Ovary (tissue), 9 donors: Measurements from ENCODE around the gene MAP7D3. TPM values are rescaled to one million over a fixed set of nuclear protein-coding genes. Genes with fewer than 3 reads are reported as not detected.
A peak's percentile ranks its signal among the peaks of the same experiment; 100 is the strongest.

Experiments
- DNase-seq, 5 donors: peaks; one replicate each; pipeline ENCODE4 v3.0.0-alpha.2; 2019 to 2020
- H3K27ac ChIP-seq, 2 donors: fragments of 200-600 bp; one replicate each; pipeline versions ENCODE4 v1.5.1 to v1.8.0; 2019 to 2022
- H3K27me3 ChIP-seq: fragments of 200-600 bp; one replicate; pipeline ENCODE4 v1.8.0; 2022
- H3K36me3 ChIP-seq: fragments of 200-600 bp; sonication (generic); one replicate; pipeline ENCODE4 v1.5.1; 2019
- H3K4me1 ChIP-seq: one replicate; pipeline ENCODE4 v1.8.1; 2013; ENCODE audit warnings: mild to moderate bottlenecking, moderate library complexity; ENCODE audit not compliant: insufficient read depth
- H3K4me3 ChIP-seq: fragments of 200-600 bp; sonication (generic); one replicate; pipeline ENCODE4 v1.5.1; 2017
- H3K9me3 ChIP-seq, 2 donors: fragments of 200-600 bp in 1 of 2; sonication (generic) in 1 of 2; one replicate each; pipeline versions ENCODE4 v1.5.1 to v1.8.1; 2013 to 2019; ENCODE audit warnings: mild to moderate bottlenecking in 1 of 2, moderate library complexity in 1 of 2
- EP300 ChIP-seq: sonication (generic); formaldehyde crosslinking; IDR thresholded peaks from one replicate; pipeline ENCODE4 v1.6.1; 2017; ENCODE audit warnings: antibody characterized with exemption
- POLR2A ChIP-seq: fragments of 450-650 bp; IDR thresholded peaks from one replicate; pipeline ENCODE4 v1.6.1; 2017; ENCODE audit warnings: antibody characterized with exemption, mild to moderate bottlenecking, moderate library complexity
- WGBS, 3 donors: extraction: QIAGEN DNeasy Blood & Tissue Kit in 1 of 3; methylation state at CpG; one replicate each; pipeline versions ENCODE4 v1.1.5 to v1.1.7; 2013 to 2017; 5-methylcytosine and 5-hydroxymethylcytosine counted together
- intact Hi-C, 4 donors: fragments of 100-400 bp; cut with DNase I; formaldehyde crosslinking; loops; one replicate each; pipeline versions ENCODE4 v1.11.0 to v1.15.1; 2022 to 2023
- polyA plus RNA-seq, 2 donors: library from polyadenylated mRNA; stranded (reverse); fragments of 200-250 nt in 1 of 2; fragments of 350-450 nt in 1 of 2; fragmentation: Illumina TruSeq in 1 of 2; extraction: RNeasy Lipid Tissue Mini Kit (QIAGEN cat#74804) in 1 of 2; gene quantifications; one replicate each; pipeline ENCODE4 v1.2.3, GENCODE V29; 2013 to 2014
- total RNA-seq, 7 donors: library from RNA; depleted of rRNA in 2 of 7; stranded (reverse); fragments of >200 nt in 2 of 7; fragmentation: NEBNext Ultra II Directional in 3 of 7; extraction: Animal tissue kit (Norgen Biotek cat#: 25700) in 3 of 7; gene quantifications; one replicate each; pipeline versions ENCODE4 v1.1.0 to v1.2.4, GENCODE V29; 2016 to 2023
- TF ChIP-seq, protein P1 (sequence below), 3 donors: fragments of 450-650 bp in 2 of 3; fragments of 200-600 bp in 1 of 3; IDR thresholded peaks; one replicate each; pipeline versions ENCODE4 v1.5.1 to v1.8.0; 2016 to 2022; ENCODE audit warnings: antibody characterized with exemption in 3 of 3, mild to moderate bottlenecking in 1 of 3
- donor health status: DM: no; HTN: no; CAD: no; lungs with moderate emphysema.
- donor health status: DM: no; HTN: no; CAD: no.
- donor health status: Bipolar disorder and iron deficiency.
- donor health status: DM: yes; HTN: yes; CAD: no.
- donor health status: DM: no; HTN: no; CAD: no.
- donor health status: DM: yes; HTN: yes; CAD: no.

MAP7D3 gene
- total and polyA plus RNA-seq, 9 donors, result 11.6 to 42.3 (median 29.3) TPM

- no peaks in the 10 kb centered on the region for H3K9me3 ChIP-seq
- no peaks in the 10 kb centered on the region for H3K27me3 ChIP-seq
- H3K4me3 ChIP-seq, result no peak overlapping the region
- H3K36me3 ChIP-seq, result no peaks in the 10 kb centered on the region
- TF ChIP-seq EP300 (no peak), POLR2A (no peak)
- TF ChIP-seq, protein P1, sequence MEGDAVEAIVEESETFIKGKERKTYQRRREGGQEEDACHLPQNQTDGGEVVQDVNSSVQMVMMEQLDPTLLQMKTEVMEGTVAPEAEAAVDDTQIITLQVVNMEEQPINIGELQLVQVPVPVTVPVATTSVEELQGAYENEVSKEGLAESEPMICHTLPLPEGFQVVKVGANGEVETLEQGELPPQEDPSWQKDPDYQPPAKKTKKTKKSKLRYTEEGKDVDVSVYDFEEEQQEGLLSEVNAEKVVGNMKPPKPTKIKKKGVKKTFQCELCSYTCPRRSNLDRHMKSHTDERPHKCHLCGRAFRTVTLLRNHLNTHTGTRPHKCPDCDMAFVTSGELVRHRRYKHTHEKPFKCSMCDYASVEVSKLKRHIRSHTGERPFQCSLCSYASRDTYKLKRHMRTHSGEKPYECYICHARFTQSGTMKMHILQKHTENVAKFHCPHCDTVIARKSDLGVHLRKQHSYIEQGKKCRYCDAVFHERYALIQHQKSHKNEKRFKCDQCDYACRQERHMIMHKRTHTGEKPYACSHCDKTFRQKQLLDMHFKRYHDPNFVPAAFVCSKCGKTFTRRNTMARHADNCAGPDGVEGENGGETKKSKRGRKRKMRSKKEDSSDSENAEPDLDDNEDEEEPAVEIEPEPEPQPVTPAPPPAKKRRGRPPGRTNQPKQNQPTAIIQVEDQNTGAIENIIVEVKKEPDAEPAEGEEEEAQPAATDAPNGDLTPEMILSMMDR (IDR thresholded peaks at IDR 0.05), result no peak
- peaks cover 3% of the 10 kb centered on the region for H3K4me1 ChIP-seq
- no peak overlapping the region for H3K27ac ChIP-seq
- WGBS, 3 donors, result 50 to 53% (median 51%) methylated on average over 3 of the region's 3 CpGs
- intact Hi-C loops, result loop anchor here in 2 of 4 donors (5.0 to 10.0 kb wide), 3 partner anchors 37 to 169 kb away; no protein-coding TSS in a partner anchor
- DNase-seq, result no peak
Measured at GRCh38 chrX:136203951-136204350, 47.2 kb downstream of the MAP7D3 start.

- Histone ChIP-seq H3K4me1 (peaks cover 3% of the 10 kb centered on the region), H3K27ac (no peak overlapping the region), H3K36me3 (no peaks in the 10 kb centered on the region), H3K4me3 (no peak overlapping the region), H3K9me3 (no peaks in the 10 kb centered on the region), H3K27me3 (no peaks in the 10 kb centered on the region)
- intact Hi-C loops, result loop anchor here in 2 of 4 donors (5.0 to 10.0 kb wide), 3 partner anchors 36 to 169 kb away; no protein-coding TSS in a partner anchor
- TF ChIP-seq EP300 (no peak), POLR2A (no peak)
- TF ChIP-seq, protein P1 (IDR thresholded peaks at IDR 0.05), result no peak
- no peak for DNase-seq
Measured at GRCh38 chrX:136203438-136203837, 47.8 kb downstream of the MAP7D3 start.

DNA sequence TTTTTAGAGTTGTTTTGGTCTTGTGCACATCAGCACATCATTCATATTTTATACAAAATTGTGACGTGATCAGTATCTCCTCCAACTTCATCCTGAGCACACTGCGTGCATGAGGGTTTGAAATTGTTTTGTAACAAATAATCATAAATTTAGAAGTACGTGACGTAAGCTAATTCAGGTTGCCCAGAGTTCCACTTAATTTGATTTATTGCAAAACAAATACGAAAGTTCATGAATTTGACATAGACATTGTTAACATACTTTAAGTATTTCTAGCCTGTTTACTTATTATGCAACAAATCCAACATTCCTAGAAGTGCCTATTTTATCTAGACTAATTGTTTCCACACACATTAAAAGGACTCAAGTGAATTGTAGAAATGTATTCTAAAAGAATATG, 48.3 kb downstream of the MAP7D3 start:
- TF ChIP-seq EP300, result peak; percentile 52
- TF ChIP-seq POLR2A, result no peak
- TF ChIP-seq, protein P1 (IDR thresholded peaks at IDR 0.05), result no peak
- Histone ChIP-seq H3K36me3 (no peaks in the 10 kb centered on the region), H3K9me3 (no peaks in the 10 kb centered on the region), H3K27me3 (no peaks in the 10 kb centered on the region), H3K4me3 (no peak overlapping the region), H3K4me1 (peaks cover 3% of the 10 kb centered on the region), H3K27ac (no peak overlapping the region)
- no peak for DNase-seq
- intact Hi-C loops, result loop anchor here in 2 of 4 donors (5.0 to 10.0 kb wide), 3 partner anchors 36 to 168 kb away; no protein-coding TSS in a partner anchor
- 33 to 39% (median 35%) methylated on average over 5 of the region's 5 CpGs for WGBS, 3 donors

DNA sequence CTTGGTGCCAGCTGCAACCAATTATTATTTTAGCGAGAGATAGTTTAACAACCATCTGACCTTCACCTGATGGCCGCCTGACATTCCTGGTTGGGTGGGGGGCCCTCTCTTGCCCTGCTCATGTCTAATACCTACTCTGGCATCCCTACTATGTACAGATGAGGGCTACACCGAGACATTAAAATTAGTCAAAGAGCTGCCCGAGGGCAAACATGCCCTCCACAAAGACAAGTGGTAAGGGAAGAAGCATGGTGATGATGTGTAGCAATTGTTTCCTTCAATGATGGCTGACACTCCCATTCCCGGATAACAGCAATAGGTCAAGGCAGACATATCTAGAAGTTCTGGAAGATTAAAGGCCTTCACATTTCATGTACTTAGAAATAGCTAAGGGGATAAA, 49.6 kb downstream of the MAP7D3 start:
- 76 to 89% (median 84%) methylated on average over 5 of the region's 5 CpGs for WGBS, 3 donors
- peaks cover 3% of the 10 kb centered on the region for H3K4me1 ChIP-seq
- intact Hi-C loops, result loop anchor here in 2 of 4 donors (5.0 to 10.0 kb wide), 3 partner anchors 34 to 167 kb away; no protein-coding TSS in a partner anchor
- no peak overlapping the region for H3K27ac ChIP-seq
- no peaks in the 10 kb centered on the region for H3K27me3 ChIP-seq
- TF ChIP-seq, protein P1 (IDR thresholded peaks at IDR 0.05), result no peak
- TF ChIP-seq POLR2A, result no peak
- TF ChIP-seq EP300, result no peak
- H3K9me3 ChIP-seq, result no peaks in the 10 kb centered on the region
- no peak for DNase-seq
- no peak overlapping the region for H3K4me3 ChIP-seq
- no peaks in the 10 kb centered on the region for H3K36me3 ChIP-seq
